Right ventricle myocardium inferior (tissue), 1 donor: ENCODE data around the gene IGLON5. TPM values are rescaled to one million over a fixed set of nuclear protein-coding genes. Genes with fewer than 3 reads are reported as not detected.

Source experiments
- ATAC-seq: fragments of 200-7000 bp; cut with Tn5 transposase; one replicate; pipeline ENCODE4 v1.9.1; 2020; ENCODE audit warnings: mild to moderate bottlenecking, moderate library complexity
- DNase-seq: peaks from one replicate; pipeline ENCODE4 v3.0.0; 2021; ENCODE audit errors: missing footprints
- intact Hi-C: fragments of 100-400 bp; cut with DNase I; formaldehyde crosslinking; loops from one replicate; pipeline ENCODE4 v1.11.0; 2022
- total RNA-seq: library from RNA; stranded (reverse); fragmentation: NEBNext Ultra II Directional; extraction: Animal tissue kit (Norgen Biotek cat#: 25700); gene quantifications from one replicate; pipeline ENCODE4 v1.2.1, GENCODE V29; 2021
- donor health status: DM: no; HTN: yes; CAD: no; lungs with severe emphysema.

IGLON5 gene
- total RNA-seq, 1 donor from 2014 or later = not detected

GRCh38 chr19:51372021-51372648 lies 60.7 kb downstream of the IGLON5 start:
- intact Hi-C loops = no loop called here
- ATAC-seq (no peak), DNase-seq (no peak)

DNA sequence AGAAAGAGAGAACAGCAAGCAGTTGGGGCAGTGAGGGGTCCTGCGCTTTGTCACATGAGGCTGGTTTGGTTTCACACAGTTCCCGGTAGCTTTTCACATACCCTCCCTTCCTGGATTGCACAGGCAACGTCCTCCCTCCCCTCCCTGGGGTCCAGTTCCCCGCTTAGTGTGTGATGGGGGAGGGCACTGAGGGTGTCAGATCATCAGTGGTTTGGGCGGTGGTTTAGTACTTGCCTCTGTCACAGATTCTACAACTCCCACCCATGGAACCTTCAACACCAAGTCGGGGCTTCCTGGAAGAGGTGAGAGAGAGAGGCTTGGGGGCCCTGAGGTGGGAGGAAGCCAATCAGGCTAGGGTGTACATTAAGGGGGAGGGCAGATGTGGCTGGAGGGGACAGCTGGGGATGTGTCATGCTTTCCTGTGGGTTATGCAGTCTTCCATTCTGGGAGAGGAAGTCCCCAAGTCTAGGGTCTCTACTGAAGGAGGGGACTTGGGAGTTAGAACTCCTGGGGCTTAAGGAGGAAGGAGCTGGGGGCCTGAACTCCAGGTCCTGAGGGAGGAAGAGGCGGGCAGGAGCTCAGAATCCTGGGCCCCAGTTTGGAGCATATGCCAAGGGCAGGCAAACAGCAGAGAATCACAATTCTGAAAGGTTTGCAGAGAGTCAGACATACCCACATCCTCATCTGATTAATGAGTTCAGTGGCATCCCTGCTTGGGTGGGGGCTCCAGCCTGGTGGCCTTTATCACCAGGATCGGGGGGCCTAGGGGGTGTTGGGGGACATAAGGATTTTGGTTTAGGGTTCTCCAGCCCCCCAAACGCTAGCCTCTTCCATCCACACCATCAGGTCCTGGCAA lies 61.4 kb downstream of the IGLON5 start, which contains the start of gene NKG7:
Gene NKG7 (minus strand): TSS at position 6 of the 856 bp plus-strand sequence. CDS start 119 bp downstream, outside the sequence.
- intact Hi-C loops = no loop called here
- DNase-seq = no peak
- ATAC-seq = no peak

GRCh38 chr19:51375504-51376221 lies 64.2 kb downstream of the IGLON5 start:
- ATAC-seq = no peak
- intact Hi-C loops = no loop called here
- no peak for DNase-seq

GRCh38 chr19:51377422-51377821 lies 66.0 kb downstream of the IGLON5 start:
- intact Hi-C loops = no loop called here
- DNase-seq (no peak), ATAC-seq (no peak)

- DNase-seq = no peak
- ATAC-seq = no peak
- intact Hi-C loops = no loop called here
Measured at GRCh38 chr19:51380379-51380778, 68.9 kb downstream of the IGLON5 start.

Other genes with a start within 250 kb of the IGLON5 start
- not detected for gene KLK13, start 246.6 kb upstream of the IGLON5 start, total RNA-seq
- gene KLK14, start 228.8 kb upstream of the IGLON5 start, total RNA-seq = 2.8 TPM
- 5.2 TPM for gene CTU1, start 203.2 kb upstream of the IGLON5 start, total RNA-seq
- gene SIGLEC9, start 186.7 kb upstream of the IGLON5 start, total RNA-seq = 2.9 TPM
- 0.87 TPM for gene SIGLEC7, start 169.3 kb upstream of the IGLON5 start, total RNA-seq
- gene CD33, start 86.6 kb upstream of the IGLON5 start, total RNA-seq = 6.5 TPM
- gene SIGLECL1, start 60.6 kb upstream of the IGLON5 start, total RNA-seq = not detected
- gene VSIG10L, start 30.5 kb downstream of the IGLON5 start, total RNA-seq = 0.51 TPM
- 497 TPM for gene ETFB, start 54.7 kb downstream of the IGLON5 start, total RNA-seq
- gene CLDND2, start 57.4 kb downstream of the IGLON5 start, total RNA-seq = 1.7 TPM
- 3.5 TPM for gene NKG7, start 61.0 kb downstream of the IGLON5 start, total RNA-seq
- not detected for gene LIM2, start 76.3 kb downstream of the IGLON5 start, total RNA-seq
- not detected for gene C19orf84, start 78.9 kb downstream of the IGLON5 start, total RNA-seq
- 1.1 TPM for gene SIGLEC10, start 106.0 kb downstream of the IGLON5 start, total RNA-seq
- 0.08 TPM for gene SIGLEC8, start 146.8 kb downstream of the IGLON5 start, total RNA-seq
- not detected for gene CEACAM18, start 166.9 kb downstream of the IGLON5 start, total RNA-seq
- gene SIGLEC12, start 190.2 kb downstream of the IGLON5 start, total RNA-seq = 0.19 TPM
- gene SIGLEC6, start 220.0 kb downstream of the IGLON5 start, total RNA-seq = 0.24 TPM